SJSA1 (cell line): ENCODE measurements around the gene CCDC68. TPM values are rescaled to one million over a fixed set of nuclear protein-coding genes. Genes with fewer than 3 reads are reported as not detected.

Source experiments
- DNase-seq, 2 experiments: peaks; one replicate each; pipeline ENCODE4 v3.0.0-alpha.2; 2015 to 2020; ENCODE audit warnings: low spot score in 2 of 2, low read depth in 1 of 2
- H3K27ac ChIP-seq: fragments of 250-450 bp; sonication (Bioruptor Pico); 2 replicates; pipeline ENCODE4 v1.5.1; 2020; ENCODE audit warnings: mild to moderate bottlenecking, moderate library complexity
- H3K27me3 ChIP-seq: fragments of 250-450 bp; sonication (Bioruptor Pico); replicated peaks from 2 replicates; pipeline ENCODE4 v1.5.1; 2020; ENCODE audit warnings: mild to moderate bottlenecking, moderate library complexity
- H3K36me3 ChIP-seq: fragments of 250-450 bp; sonication (Bioruptor Pico); 2 replicates; pipeline ENCODE4 v1.5.1; 2020; ENCODE audit warnings: mild to moderate bottlenecking
- H3K4me1 ChIP-seq: fragments of 250-450 bp; sonication (Bioruptor Pico); replicated peaks from 2 replicates; pipeline ENCODE4 v1.6.1; 2021; ENCODE audit warnings: mild to moderate bottlenecking
- H3K4me3 ChIP-seq: fragments of 250-450 bp; sonication (Bioruptor Pico); 2 replicates; pipeline ENCODE4 v1.5.1; 2020; ENCODE audit warnings: mild to moderate bottlenecking
- H3K9me3 ChIP-seq: fragments of 250-450 bp; sonication (Bioruptor Pico); replicated peaks from 2 replicates; pipeline ENCODE4 v1.5.1; 2020; ENCODE audit warnings: mild to moderate bottlenecking
- total RNA-seq: library from RNA; depleted of rRNA; stranded (reverse); fragments of >200 nt; shearing (Covaris generic); gene quantifications from 2 replicates; pipeline ENCODE4 v1.2.3, GENCODE V29; 2014

The CCDC68 gene
- total RNA-seq, 1 experiment from 2014 or later: 0.03 TPM

DNA sequence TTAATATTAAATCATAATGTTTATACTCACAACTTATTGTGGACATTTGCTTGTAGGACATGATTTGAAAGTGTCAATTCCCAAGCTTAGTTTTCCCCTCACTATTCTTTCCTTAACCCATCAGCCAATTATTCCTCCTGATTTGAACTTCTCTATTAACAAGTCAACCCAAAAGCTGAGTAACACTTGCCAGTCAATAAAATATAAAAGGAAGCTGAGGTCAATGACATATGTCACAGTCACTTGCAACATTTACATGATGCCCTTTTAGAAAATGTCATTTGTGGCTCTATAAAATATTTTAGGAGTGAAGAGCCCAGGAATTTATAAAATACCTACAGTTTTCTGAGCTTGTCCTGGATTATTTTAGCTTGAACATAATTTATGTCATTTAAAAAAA lies 7.2 kb downstream of the CCDC68 start:
- H3K4me3 ChIP-seq: no peak overlapping the region
- no peak overlapping the region for H3K27ac ChIP-seq
- peaks cover 6% of the 10 kb centered on the region for H3K9me3 ChIP-seq
- no peaks in the 10 kb centered on the region for H3K36me3 ChIP-seq
- no peaks in the 10 kb centered on the region for H3K27me3 ChIP-seq
- DNase-seq: no peak
- peaks cover 14% of the 10 kb centered on the region for H3K4me1 ChIP-seq

DNA sequence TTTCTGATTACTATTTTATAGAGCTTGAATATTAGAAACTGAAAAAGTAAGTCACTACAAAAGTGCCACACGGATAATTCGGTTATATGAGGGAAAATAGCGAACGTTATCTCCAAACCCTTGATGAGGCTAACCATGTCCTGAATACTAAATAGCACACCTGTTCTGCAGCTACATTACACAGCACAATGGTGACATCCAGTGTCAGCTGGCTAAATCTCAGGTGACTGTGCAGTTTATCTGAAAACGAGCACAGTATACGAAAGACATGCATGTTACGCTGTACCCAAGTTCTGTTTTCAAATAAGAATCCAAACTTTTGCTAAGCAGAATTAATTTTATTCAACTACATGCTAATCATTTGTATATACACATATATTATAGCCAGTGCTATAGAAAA lies 9.0 kb downstream of the CCDC68 start:
- Histone ChIP-seq H3K36me3 (no peaks in the 10 kb centered on the region), H3K27me3 (no peaks in the 10 kb centered on the region), H3K9me3 (peaks cover 6% of the 10 kb centered on the region), H3K27ac (no peak overlapping the region), H3K4me3 (no peak overlapping the region), H3K4me1 (peaks cover 14% of the 10 kb centered on the region)
- DNase-seq: no peak

GRCh38 chr18:54949588-54949987 lies 9.7 kb downstream of the CCDC68 start:
- Histone ChIP-seq H3K27me3 (no peaks in the 10 kb centered on the region), H3K9me3 (peaks cover 6% of the 10 kb centered on the region), H3K27ac (no peak overlapping the region), H3K4me3 (no peak overlapping the region), H3K4me1 (peaks cover 14% of the 10 kb centered on the region), H3K36me3 (no peaks in the 10 kb centered on the region)
- no peak for DNase-seq

DNA sequence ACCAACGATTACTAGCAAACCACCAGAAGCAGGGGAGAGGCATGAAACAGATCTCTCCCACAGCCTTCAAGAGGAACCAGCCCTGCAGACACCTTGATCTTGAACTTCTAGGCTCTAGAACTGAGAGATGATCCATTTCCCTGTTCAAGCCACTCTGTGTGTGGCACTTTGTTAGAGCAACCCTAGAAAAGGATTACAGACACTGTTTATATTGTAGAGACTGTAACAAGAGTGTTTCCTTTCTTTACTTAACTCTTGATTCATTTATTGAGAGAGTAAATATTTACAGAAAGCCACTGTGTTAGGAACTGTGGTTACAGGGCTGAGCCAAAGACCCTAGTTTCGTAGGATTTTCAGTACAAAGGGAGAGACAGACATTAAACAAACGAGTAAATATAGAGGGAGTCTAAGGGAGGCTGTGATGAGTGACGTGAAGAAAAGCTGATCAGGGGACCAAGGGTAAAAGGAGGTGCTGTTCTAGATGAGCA lies 10.9 kb downstream of the CCDC68 start:
- no peaks in the 10 kb centered on the region for H3K27me3 ChIP-seq
- DNase-seq: peak in 1 of 2 experiments; percentile 79
- no peak overlapping the region for H3K27ac ChIP-seq
- peaks cover 14% of the 10 kb centered on the region for H3K4me1 ChIP-seq
- no peak overlapping the region for H3K4me3 ChIP-seq
- H3K9me3 ChIP-seq: peaks cover 6% of the 10 kb centered on the region
- H3K36me3 ChIP-seq: no peaks in the 10 kb centered on the region

DNA sequence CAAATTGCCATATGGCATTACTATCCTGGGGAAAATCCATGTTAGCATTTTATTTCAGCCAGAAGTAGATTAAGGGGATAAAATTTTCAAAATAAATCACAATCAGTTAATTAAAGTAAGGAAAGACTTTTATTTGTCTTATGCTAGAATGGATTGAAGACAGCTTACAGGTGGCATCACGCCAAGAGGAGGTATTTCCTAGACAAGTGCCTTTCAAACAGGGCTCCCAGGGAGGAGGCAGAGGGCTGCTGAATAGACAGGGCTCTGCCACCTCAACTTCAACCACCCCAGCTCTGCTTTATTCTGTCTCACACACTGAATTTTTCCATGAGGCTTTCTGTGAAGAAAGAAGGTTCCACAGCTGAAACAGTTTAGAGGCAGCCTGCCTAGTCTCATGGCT lies 12.2 kb downstream of the CCDC68 start:
- Histone ChIP-seq H3K4me3 (no peak overlapping the region), H3K27ac (no peak overlapping the region), H3K9me3 (peaks cover 6% of the 10 kb centered on the region), H3K36me3 (no peaks in the 10 kb centered on the region), H3K4me1 (peaks cover 14% of the 10 kb centered on the region), H3K27me3 (no peaks in the 10 kb centered on the region)
- no peak for DNase-seq

DNA sequence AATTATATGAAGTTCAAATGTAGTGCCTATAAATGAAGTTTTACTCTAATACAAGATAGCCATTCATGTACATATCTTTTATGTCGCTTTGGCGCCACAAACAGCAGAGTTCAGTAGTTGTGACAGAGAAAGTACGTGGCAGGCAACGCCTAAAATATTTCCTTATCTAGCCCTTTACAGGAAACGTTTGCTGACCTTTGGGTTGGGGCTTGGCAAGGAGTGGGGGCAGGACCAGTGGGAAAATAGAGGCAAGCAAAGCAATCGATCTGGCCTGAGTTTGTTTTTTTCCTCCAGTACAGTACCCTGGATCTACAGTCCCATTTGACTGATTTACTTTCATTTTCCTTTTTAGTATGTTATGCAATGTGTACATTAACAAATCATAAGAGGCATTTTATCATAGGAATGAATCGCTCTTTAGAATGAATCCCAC lies 13.1 kb downstream of the CCDC68 start:
- Histone ChIP-seq H3K27me3 (no peaks in the 10 kb centered on the region), H3K4me1 (peaks cover 14% of the 10 kb centered on the region), H3K36me3 (no peaks in the 10 kb centered on the region), H3K4me3 (no peak overlapping the region), H3K27ac (no peak overlapping the region), H3K9me3 (peaks cover 6% of the 10 kb centered on the region)
- DNase-seq: no peak

DNA sequence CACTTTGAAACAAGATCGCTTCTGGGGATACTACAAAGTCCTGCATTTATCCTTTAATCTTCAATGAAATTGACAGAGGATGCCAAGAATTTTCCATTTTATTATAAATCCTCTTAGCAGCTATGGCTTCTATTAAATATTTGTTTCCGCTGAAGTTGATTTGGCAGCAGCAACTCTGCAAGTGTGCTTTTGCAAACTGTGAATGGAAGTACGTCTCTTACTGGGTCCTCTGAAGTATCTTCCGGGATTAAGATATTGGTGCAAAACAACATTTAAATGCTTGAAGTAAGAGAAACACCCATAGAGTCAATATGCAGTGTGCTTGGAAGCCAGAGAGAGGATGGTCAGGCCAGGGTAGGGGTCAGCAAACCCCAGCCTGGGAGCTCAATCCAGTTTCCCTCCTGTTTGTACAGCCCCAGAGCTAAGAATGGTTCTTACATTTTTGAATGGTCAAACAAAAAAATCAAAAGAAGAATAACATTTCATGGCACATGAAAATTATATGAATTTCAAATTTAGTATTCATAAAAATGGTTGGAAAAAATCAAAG lies 13.6 kb downstream of the CCDC68 start:
- Histone ChIP-seq H3K27me3 (no peaks in the 10 kb centered on the region), H3K9me3 (peaks cover 6% of the 10 kb centered on the region), H3K27ac (no peak overlapping the region), H3K4me3 (no peak overlapping the region), H3K36me3 (no peaks in the 10 kb centered on the region), H3K4me1 (peaks cover 14% of the 10 kb centered on the region)
- no peak for DNase-seq

GRCh38 chr18:54942569-54942968 lies 16.7 kb downstream of the CCDC68 start:
- Histone ChIP-seq H3K4me3 (no peak overlapping the region), H3K36me3 (no peaks in the 10 kb centered on the region), H3K4me1 (no peaks in the 10 kb centered on the region; the same call in 1 of the 2 replicates), H3K27ac (no peak overlapping the region), H3K9me3 (no peaks in the 10 kb centered on the region; the same call in 1 of the 2 replicates), H3K27me3 (no peaks in the 10 kb centered on the region)
- DNase-seq: no peak

DNA sequence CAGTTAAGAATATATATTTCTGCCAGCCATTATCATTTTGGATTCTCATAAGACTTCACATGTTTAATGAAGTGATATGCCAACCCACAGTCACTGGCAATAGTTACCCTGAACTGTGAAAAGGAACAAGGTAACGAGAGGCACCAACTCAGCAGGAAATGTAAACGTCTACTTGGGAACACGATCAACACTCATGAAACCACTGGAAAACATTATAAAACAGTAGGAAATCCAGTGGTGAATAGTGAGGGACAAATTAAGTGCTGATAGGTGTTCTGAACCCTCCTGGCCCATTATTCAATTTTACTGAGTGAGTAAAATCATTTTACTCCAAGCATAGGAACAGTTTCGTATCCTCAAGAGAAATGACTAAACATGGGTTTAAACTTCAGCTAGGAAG lies 17.1 kb downstream of the CCDC68 start:
- Histone ChIP-seq H3K27me3 (no peaks in the 10 kb centered on the region), H3K27ac (no peak overlapping the region), H3K9me3 (no peaks in the 10 kb centered on the region), H3K4me1 (no peaks in the 10 kb centered on the region), H3K4me3 (no peak overlapping the region), H3K36me3 (no peaks in the 10 kb centered on the region)
- no peak for DNase-seq

DNA sequence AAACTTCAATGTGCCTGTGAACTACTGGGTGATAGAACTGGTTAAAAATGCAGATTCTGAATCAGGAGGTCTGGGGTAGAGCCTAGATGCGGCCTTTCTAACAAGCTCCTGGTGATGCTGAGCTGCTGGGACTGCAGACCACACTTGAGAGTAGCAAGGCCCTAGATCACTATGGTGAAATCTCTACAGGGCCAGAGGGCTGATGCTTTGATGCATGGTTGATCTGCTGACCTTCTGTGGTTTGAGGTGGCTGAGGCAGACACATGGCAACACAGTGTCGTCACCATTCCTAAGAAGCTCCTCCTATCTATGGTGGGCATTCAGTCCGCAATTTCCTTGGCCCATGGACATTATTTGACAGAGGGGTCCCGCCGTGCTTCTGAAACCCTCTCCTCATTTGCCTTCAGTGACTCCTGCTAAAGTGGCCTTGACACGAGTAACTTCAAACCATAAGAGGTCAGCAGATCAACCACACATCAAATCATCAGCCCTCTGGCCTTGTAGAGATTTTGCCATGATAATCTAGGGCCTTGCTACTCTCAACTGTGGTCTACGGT lies 19.8 kb downstream of the CCDC68 start:
- Histone ChIP-seq H3K36me3 (no peaks in the 10 kb centered on the region), H3K4me1 (no peaks in the 10 kb centered on the region), H3K27me3 (no peaks in the 10 kb centered on the region), H3K27ac (no peak overlapping the region), H3K4me3 (no peak overlapping the region), H3K9me3 (no peaks in the 10 kb centered on the region)
- no peak for DNase-seq

DNA sequence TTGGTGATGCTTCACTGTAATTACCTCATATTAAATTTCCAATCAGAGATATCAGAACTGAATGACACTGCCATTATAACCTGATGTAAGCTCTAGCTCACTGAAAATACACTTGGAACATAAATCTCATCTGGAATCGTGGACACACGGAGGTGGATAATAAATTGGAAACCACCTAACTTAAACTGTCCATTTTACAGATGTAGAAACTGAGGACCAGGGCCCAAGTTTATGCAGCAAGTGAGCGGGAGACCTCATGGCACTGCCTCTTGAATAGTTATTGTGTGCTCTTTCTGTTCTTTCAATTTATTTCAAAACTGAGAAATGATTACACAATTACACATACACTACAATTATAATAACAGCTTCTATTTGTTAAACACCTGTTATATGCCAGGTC lies 20.8 kb downstream of the CCDC68 start:
- H3K4me1 ChIP-seq: no peaks in the 10 kb centered on the region
- H3K36me3 ChIP-seq: no peaks in the 10 kb centered on the region
- DNase-seq: no peak
- H3K27me3 ChIP-seq: no peaks in the 10 kb centered on the region
- no peak overlapping the region for H3K4me3 ChIP-seq
- no peaks in the 10 kb centered on the region for H3K9me3 ChIP-seq
- no peak overlapping the region for H3K27ac ChIP-seq

GRCh38 chr18:54932472-54932871 lies 26.8 kb downstream of the CCDC68 start:
- Histone ChIP-seq H3K4me3 (no peak overlapping the region), H3K27ac (no peak overlapping the region), H3K9me3 (no peaks in the 10 kb centered on the region), H3K27me3 (no peaks in the 10 kb centered on the region), H3K36me3 (no peaks in the 10 kb centered on the region), H3K4me1 (no peaks in the 10 kb centered on the region)
- no peak for DNase-seq

DNA sequence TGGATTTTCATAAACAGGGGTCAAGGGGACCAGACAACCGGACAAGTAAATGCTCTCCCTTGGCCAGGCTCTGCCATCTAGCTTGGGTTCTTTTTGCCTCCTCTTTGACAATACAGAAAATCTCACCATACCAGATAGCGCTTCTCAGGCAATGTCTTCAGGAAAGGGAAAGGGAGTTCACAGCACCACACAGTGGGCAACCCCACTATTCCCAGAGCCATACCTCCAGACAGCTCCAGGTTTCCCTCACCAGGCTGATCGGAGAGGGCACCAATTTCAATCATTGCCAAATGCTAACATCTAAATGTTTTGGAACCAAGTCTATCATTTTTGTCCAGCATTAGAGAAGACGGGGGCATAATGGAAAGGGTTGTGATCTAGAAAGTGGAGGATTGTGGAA lies 28.1 kb downstream of the CCDC68 start:
- no peak for DNase-seq
- no peaks in the 10 kb centered on the region for H3K36me3 ChIP-seq
- H3K27ac ChIP-seq: no peak overlapping the region
- H3K4me3 ChIP-seq: no peak overlapping the region
- H3K27me3 ChIP-seq: no peaks in the 10 kb centered on the region
- H3K4me1 ChIP-seq: no peaks in the 10 kb centered on the region
- no peaks in the 10 kb centered on the region; the same call in 1 of the 2 replicates for H3K9me3 ChIP-seq

DNA sequence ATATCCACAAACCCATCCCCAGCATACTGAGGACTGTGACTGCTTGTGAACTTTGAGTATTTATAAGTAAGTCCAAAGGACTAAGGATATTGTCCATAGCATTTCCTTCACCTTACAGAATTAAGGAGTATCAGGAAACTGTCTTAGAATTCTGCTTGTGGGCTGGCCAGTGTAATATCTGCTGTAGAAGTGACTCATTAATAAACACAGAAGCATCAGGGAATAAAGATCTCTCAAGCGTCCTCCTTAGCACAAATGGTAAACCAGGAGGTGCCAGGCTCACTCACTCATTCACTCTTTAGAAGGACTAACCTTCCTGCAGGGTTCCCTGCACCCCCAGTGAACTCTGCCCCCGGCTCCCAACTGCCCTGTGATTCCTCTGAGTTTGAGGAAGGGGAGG lies 31.0 kb downstream of the CCDC68 start:
- Histone ChIP-seq H3K4me1 (no peaks in the 10 kb centered on the region), H3K27me3 (no peaks in the 10 kb centered on the region), H3K9me3 (no peaks in the 10 kb centered on the region; the same call in none of the 2 replicates), H3K4me3 (no peak overlapping the region), H3K36me3 (no peaks in the 10 kb centered on the region), H3K27ac (no peak overlapping the region)
- no peak for DNase-seq
